Measurements from ENCODE around the gene SLC4A9. TPM values are rescaled to one million over a fixed set of nuclear protein-coding genes. Genes with fewer than 3 reads are reported as not detected.

Gene SLC4A9
- total RNA-seq, 2 experiments from 2014 or later: not detected

GRCh38 chr5:140402258-140403074 lies 42.5 kb downstream of the SLC4A9 start:
- ChIA-PET POLR2A (interaction anchor here (0.6 to 4.5 kb wide), 27 partner anchors 9 to 1521 kb away, joined by 3 to 57 read pairs (median 6); partner anchors contain the start of genes APBB3, CYSTM1, DELE1 and EIF4EBP3), CTCF (interaction anchor here (1.0 to 1.6 kb wide), 3 partner anchors 30 to 145 kb away, joined by 3 to 6 read pairs (median 5); partner anchors contain the start of gene EIF4EBP3)
- no peak for ATAC-seq (ENCODE audit: poor library complexity)
- no peaks in the 10 kb centered on the region for H3K9me3 ChIP-seq (ENCODE audit: control insufficient read depth in 1 of 2, insufficient read depth in 1 of 2, low read length in 2 of 2)
- TF ChIP-seq CTCF (IDR thresholded peaks at IDR 0.05): no peak
- peaks cover 15% of the 10 kb centered on the region for H3K36me3 ChIP-seq (ENCODE audit: insufficient read depth, low read length)
- H3K27me3 ChIP-seq (ENCODE audit: control insufficient read depth in 1 of 2, insufficient read depth in 2 of 2, low read length in 2 of 2): no peaks in the 10 kb centered on the region
- no peak overlapping the region for H3K27ac Mint-ChIP-seq
- H3K27ac ChIP-seq (ENCODE audit: low read depth in 1 of 2, low read length in 2 of 2): peak overlapping the region; percentile 91 to 96
- no peak overlapping the region for H3K4me3 Mint-ChIP-seq
- H3K36me3 Mint-ChIP-seq (ENCODE audit: low read depth): peaks cover 29% of the 10 kb centered on the region
- peak in 13 of 14 experiments; percentile 14 to 74 (median 33) for DNase-seq
- intact Hi-C loops (cut with DNase I, micrococcal nuclease): loop anchor here (2.0 to 10.0 kb wide), 7 partner anchors 40 to 1828 kb away; partner anchors contain the start of genes EIF4EBP3 (in 2 of the 2), CYSTM1 (in 1 of the 2), HSPA9 (in 1 of the 2) and TMCO6 (in 1 of the 2)
- H3K4me1 ChIP-seq (ENCODE audit: insufficient read depth, low read length): peaks cover 44% of the 10 kb centered on the region
- peak overlapping the region; percentile 97 for H3K4me3 ChIP-seq (ENCODE audit: low read length)
- no peaks in the 10 kb centered on the region for H3K27me3 Mint-ChIP-seq
- H3K9me3 Mint-ChIP-seq: no peaks in the 10 kb centered on the region
- peaks cover 43% of the 10 kb centered on the region for H3K4me1 Mint-ChIP-seq (ENCODE audit: low read depth)

- H3K9me3 Mint-ChIP-seq: no peaks in the 10 kb centered on the region
- no peaks in the 10 kb centered on the region for H3K9me3 ChIP-seq (ENCODE audit: control insufficient read depth in 1 of 2, insufficient read depth in 1 of 2, low read length in 2 of 2)
- H3K27me3 Mint-ChIP-seq: no peaks in the 10 kb centered on the region
- intact Hi-C loops (cut with DNase I, micrococcal nuclease): loop anchor here (2.0 to 10.0 kb wide), 7 partner anchors 39 to 1829 kb away; partner anchors contain the start of genes EIF4EBP3 (in 2 of the 2), CYSTM1 (in 1 of the 2), HSPA9 (in 1 of the 2) and TMCO6 (in 1 of the 2)
- peaks cover 30% of the 10 kb centered on the region for H3K36me3 Mint-ChIP-seq (ENCODE audit: low read depth)
- no peak overlapping the region for H3K27ac ChIP-seq (ENCODE audit: low read depth in 1 of 2, low read length in 2 of 2)
- ChIA-PET POLR2A (interaction anchor here (4.5 kb wide), 1 partner anchor 145 kb away, joined by 37 read pairs; the partner anchor contains the start of gene EIF4EBP3), CTCF (interaction anchor here (1.5 kb wide), 1 partner anchor 40 kb away, joined by 6 read pairs; no protein-coding TSS in a partner anchor)
- no peak overlapping the region for H3K27ac Mint-ChIP-seq
- H3K27me3 ChIP-seq (ENCODE audit: control insufficient read depth in 1 of 2, insufficient read depth in 2 of 2, low read length in 2 of 2): no peaks in the 10 kb centered on the region
- DNase-seq (no peak), ATAC-seq (ENCODE audit: poor library complexity) (no peak)
- peaks cover 15% of the 10 kb centered on the region for H3K36me3 ChIP-seq (ENCODE audit: insufficient read depth, low read length)
- no peak overlapping the region for H3K4me3 Mint-ChIP-seq
- TF ChIP-seq CTCF (IDR thresholded peaks at IDR 0.05): no peak
- H3K4me1 Mint-ChIP-seq (ENCODE audit: low read depth): peaks cover 54% of the 10 kb centered on the region
- H3K4me1 ChIP-seq (ENCODE audit: insufficient read depth, low read length): peaks cover 51% of the 10 kb centered on the region
- H3K4me3 ChIP-seq (ENCODE audit: low read length): peak overlapping the region; percentile 97
Measured at GRCh38 chr5:140403613-140404012, 43.6 kb downstream of the SLC4A9 start.

- no peaks in the 10 kb centered on the region for H3K27me3 Mint-ChIP-seq
- H3K27me3 ChIP-seq (ENCODE audit: control insufficient read depth in 1 of 2, insufficient read depth in 2 of 2, low read length in 2 of 2): no peaks in the 10 kb centered on the region
- peak overlapping the region; percentile 65 for H3K4me3 Mint-ChIP-seq
- ChIA-PET POLR2A (interaction anchor here (0.6 kb wide), 1 partner anchor 230 kb away, joined by 3 read pairs; no protein-coding TSS in a partner anchor), CTCF (no interaction called here)
- H3K36me3 ChIP-seq (ENCODE audit: insufficient read depth, low read length): peaks cover 18% of the 10 kb centered on the region
- intact Hi-C loops (cut with DNase I, micrococcal nuclease): loop anchor here in 1 of 2 experiments (10.0 kb wide), 1 partner anchor 1834 kb away; the partner anchor contains the start of gene HSPA9
- peak overlapping the region; percentile 63 for H3K27ac Mint-ChIP-seq
- H3K36me3 Mint-ChIP-seq (ENCODE audit: low read depth): peaks cover 51% of the 10 kb centered on the region
- H3K4me1 ChIP-seq (ENCODE audit: insufficient read depth, low read length): peaks cover 41% of the 10 kb centered on the region
- no peak overlapping the region for H3K4me3 ChIP-seq (ENCODE audit: low read length)
- no peaks in the 10 kb centered on the region for H3K9me3 ChIP-seq (ENCODE audit: control insufficient read depth in 1 of 2, insufficient read depth in 1 of 2, low read length in 2 of 2)
- DNase-seq: no peak
- no peak for TF ChIP-seq CTCF (IDR thresholded peaks at IDR 0.05)
- H3K4me1 Mint-ChIP-seq (ENCODE audit: low read depth): peaks cover 68% of the 10 kb centered on the region
- no peak for ATAC-seq (ENCODE audit: poor library complexity)
- no peaks in the 10 kb centered on the region for H3K9me3 Mint-ChIP-seq
- H3K27ac ChIP-seq (ENCODE audit: low read depth in 1 of 2, low read length in 2 of 2): no peak overlapping the region
Measured at GRCh38 chr5:140408750-140409241, 48.8 kb downstream of the SLC4A9 start.

Measured in CD4-positive, alpha-beta T cell (primary cell).